Stimulated activated CD4-positive, alpha-beta T cell treated with anti-CD3 and anti-CD28 coated beads, Interleukin-4, amount 100 ng/mL, for 48 hours (primary cell): ENCODE measurements around the gene SRPK2.
"Not testable (repeated sequence)": the region's sequence is repeated elsewhere in the genome, so short reads cannot be mapped to it uniquely, and the experiment has no call there.

Experiments
- DNase-seq, 2 donors: peaks; one replicate each; pipeline ENCODE4 v3.0.0-alpha.2; 2020; ENCODE audit warnings: low read depth in 2 of 2

Gene SRPK2

GRCh38 chr7:105304040-105304895 is 84.5 kb downstream of the SRPK2 start:
- DNase-seq, result peak in 1 of 2 donors; percentile 16

DNA sequence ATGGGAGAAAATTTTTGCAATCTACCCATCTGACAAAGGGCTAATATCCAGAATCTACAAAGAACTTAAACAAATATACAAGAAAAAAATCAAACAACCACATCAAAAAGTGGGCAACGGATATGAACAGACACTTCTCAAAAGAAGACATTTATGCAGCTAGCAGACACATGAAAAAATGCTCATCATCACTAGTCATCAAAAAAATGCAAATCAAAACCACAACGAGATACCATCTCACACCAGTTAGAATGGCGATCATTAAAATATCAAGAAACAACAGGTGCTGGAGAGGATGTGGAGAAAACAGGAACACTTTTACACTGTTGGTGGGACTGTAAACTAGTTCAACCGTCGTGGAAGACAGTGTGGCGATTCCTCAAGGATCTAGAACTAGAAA is 88.1 kb downstream of the SRPK2 start:
- DNase-seq, result not testable (repeated sequence)

DNA sequence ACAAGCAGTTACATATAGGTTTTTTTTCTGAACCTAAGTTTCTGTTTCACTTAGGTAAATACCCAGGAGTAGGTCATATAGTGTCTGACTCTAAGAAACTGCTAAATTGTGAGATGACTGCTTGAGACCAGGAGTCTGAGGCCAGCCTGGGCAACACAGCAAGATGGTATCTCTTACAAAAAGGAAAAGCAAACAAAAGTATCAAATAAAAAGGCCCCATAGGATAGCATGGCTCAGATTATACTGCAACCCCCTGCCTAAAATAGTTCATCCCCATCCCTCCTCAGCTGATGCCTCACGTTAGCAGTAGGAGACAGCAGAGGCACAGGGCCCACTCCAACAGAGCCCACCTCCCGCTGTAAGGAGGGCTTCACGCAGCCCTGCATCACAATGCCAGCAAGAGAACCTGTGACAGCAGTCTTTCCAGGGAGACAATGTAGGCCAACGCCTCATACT is 90.3 kb downstream of the SRPK2 start:
- DNase-seq, result peak in 1 of 2 donors; percentile 23

GRCh38 chr7:105297985-105298384 is 90.7 kb downstream of the SRPK2 start:
- no peak for DNase-seq

GRCh38 chr7:105297309-105297708 is 91.4 kb downstream of the SRPK2 start:
- no peak for DNase-seq

DNA sequence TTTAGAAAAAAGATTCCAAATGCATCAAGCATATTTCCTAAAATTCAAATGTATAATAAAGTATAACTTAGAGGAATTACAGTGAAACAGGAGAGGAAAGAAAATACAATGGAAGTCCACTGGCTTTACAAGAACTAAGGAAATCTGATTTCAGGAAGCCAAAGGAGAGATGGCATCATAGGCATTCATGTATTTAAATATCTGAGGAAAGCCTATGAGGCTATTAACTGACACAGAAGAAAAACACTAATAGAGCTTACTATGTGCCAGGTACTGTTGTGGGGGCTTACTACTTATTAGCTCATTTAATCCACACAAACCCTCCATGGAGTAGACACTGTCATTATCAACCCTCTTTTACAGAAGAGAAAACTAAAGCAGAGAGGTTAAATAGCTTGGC is 92.2 kb downstream of the SRPK2 start:
- DNase-seq, result no peak

DNA sequence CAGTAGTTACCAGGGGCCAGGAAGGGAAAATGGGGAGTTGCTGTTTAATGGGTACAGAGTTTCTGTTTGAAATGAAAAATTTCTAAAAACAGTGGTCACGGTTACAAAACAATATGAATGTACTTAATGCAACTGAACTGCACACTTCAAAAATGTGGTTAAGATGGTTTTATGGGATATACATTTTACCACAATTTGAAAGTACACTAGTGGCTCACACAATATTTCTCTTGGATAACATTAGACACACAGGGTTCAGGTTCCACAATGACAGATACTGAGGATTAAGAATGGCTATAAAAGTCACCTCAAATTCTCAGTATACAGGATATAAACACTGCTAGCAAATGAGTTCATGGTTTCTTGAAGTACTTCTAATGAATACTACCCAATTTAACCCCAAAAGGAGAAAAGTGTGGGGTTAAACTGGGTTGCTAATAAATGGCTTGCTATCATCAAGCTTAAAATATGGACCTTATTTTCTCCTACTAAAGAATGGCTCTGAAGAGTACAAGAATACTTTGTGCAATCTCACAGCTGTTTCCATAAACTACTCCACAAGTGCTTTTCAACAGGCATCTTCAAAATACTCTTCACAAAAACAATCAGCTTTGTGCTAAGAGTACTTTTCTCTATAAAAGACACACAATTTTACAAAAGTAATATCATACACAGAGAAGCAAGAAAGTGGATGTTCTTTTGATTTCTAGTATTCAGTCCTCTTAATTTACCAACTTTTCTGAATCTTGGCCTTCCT is 92.9 kb downstream of the SRPK2 start:
- no peak for DNase-seq

GRCh38 chr7:105294482-105294881 is 94.2 kb downstream of the SRPK2 start:
- DNase-seq, result not testable (repeated sequence)

DNA sequence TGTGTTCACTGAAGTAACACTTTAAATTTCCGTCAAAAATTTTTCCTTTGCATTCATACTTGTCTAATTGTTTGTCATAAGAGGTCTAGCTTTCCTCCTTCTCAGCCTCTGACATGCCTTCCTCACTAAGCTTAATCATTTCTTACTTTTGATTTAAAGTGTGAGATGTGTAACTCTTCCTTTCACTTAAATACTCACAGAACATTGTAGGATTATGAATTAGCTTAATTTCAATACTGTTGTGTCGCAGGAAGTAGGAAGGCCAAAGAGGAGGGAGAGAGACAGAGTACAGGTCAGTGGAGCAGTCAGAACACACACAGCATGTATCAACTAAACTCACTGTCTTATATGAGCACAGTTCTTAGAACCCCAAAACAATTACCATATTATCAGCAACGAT is 99.0 kb downstream of the SRPK2 start:
- DNase-seq, result no peak

DNA sequence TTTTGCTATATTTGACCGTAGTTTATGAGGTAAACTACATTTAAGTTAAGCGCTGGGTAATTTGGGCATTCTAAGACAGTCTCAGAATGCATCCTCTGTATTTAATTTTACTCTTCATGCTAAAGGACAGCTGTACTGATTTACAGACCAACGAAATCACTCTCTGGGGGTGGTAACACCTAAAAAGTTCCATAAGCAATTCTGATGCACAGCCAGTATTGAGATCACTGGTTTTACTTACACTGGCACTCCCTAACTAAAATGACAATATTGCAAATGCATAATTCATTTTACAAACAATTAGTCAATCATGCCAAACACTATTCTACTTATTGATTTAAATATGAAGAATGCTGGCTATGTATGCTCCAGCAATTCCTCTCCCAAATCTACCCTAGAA is 102.3 kb downstream of the SRPK2 start:
- no peak for DNase-seq

DNA sequence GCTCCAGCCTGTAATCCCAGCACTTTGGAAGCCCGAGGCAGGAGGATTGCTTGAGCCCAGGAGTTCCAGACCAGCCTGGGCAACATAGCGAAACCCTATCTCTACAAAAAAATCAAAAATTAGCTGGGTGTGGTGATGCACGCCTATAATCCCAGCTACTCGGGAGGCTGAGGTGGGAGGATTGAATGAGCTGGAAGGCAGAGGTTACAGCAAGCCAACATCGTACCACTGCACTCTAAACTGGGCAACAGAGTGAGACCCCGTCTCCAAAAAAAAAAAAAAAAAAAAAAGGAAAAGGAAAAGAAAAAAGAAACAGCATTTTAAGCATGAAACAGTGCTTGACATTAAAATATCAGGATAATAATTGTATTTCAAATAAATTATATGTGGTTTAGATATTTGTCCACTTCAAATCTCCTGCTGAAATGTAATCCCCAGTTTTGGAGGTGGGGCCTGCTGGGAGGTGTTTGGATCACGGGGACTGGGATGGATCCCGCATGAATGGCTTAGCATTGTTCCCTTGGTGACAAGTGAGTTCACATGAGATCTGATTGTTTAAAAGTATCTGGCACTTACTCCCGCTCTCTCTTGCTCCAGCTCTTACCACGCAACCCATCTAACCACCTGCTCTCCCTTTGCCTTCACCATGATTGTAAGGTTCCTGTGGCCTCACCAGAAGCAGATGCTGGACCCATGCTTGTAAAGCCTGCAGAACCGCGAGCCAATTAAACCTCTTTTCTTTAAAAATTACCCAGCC is 103.4 kb downstream of the SRPK2 start:
- DNase-seq, result no peak

DNA sequence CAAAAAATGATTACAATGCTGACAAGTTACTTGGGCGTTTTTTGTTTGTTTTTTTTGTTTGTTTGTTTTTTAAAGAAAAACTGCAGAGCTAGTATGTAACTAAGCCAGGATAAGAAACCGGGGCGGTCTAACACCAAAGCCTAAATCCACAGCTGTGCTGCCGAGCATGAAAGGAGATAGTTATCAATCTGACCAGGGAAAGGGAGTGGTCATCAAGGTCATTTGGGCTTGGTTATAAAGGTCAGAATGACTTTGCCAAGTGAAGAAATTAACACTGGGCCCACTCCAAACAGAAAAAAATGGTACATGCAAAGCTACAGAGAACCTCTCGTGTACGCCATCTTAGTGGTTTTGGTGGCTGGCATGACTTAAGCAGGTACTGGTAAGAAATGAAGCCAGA is 104.7 kb downstream of the SRPK2 start:
- DNase-seq, result no peak

DNA sequence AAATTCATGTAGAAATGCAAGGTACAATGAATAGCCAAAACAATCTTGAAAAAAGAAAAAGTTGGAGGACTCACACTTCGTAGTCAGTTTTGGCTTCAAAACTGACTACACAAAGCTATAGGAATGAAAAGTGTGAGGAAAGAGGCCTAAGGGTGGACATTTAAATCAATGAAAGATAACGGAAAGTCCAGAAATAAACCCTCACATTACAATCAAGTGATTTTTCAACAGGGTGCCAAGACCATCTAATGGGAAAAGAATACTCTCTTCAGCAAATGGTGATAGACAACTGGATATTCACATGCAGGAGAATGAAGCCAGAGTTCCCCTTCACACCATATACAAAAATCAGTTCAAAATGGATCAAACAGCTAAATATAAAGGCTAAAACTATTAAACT is 106.8 kb downstream of the SRPK2 start:
- no peak for DNase-seq

- DNase-seq, result no peak
These were observed 109.1 kb downstream of the SRPK2 start for GRCh38 chr7:105279688-105280007.

DNA sequence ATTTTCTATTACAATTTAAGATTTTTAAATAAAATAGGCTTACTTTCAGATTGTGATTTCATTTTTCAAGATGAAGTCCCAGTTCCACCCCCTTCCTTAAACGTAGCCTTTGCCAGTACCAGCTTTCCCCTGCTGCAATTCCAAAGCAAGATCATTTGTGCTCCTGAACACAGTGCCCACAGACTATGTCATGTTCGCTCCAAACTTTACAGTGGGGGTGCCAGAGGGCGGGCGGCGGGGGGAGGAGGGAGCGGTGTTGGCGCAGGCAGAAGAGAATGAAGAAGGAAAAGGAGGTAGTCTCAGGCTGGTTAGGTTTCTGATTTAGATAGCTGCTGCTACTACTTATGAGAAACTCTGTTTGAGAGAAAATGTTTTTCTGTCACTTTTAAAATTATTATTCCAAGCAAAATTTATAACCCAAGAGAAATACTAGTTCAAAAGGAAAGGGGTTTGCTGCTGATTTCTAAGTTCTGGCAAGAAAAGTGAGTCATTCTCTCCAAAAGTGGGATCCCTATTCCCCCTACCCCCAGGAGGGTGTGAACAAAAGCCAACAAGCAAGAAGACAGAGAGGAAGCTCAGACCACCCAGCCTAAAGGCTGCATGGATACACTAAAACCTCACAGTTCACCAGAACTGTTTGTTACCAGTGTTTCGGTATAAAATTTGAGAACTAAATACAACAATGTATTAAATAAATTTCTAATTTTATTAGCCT is 109.6 kb downstream of the SRPK2 start:
- DNase-seq, result no peak

- DNase-seq, result no peak
These were observed 110.2 kb downstream of the SRPK2 start for GRCh38 chr7:105278565-105278964.

DNA sequence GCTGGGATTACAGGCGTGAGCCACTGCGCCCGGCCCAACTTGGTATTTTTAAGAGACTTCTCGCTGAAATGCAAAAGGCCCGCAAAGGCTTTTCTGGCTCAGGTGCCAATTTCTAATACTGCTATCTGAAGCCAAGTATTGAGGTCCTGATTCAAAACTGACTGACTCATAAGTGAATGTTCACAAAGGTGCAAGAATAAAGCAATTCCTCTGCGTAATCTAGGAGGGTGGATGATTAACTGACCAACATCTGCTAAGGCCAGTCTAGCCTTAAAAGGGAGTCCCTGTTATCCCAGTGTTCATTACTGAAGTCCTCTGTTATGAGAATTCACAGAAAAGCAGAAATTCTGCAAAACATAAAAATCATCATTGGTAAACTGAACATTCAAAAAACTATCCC is 111.4 kb downstream of the SRPK2 start:
- no peak for DNase-seq

- no peak for DNase-seq
These were observed 118.6 kb downstream of the SRPK2 start for GRCh38 chr7:105270117-105270516.

- DNase-seq, result no peak
These were observed 119.3 kb downstream of the SRPK2 start for GRCh38 chr7:105269397-105269796.

GRCh38 chr7:105268511-105269392 is 120.0 kb downstream of the SRPK2 start:
- no peak for DNase-seq

DNA sequence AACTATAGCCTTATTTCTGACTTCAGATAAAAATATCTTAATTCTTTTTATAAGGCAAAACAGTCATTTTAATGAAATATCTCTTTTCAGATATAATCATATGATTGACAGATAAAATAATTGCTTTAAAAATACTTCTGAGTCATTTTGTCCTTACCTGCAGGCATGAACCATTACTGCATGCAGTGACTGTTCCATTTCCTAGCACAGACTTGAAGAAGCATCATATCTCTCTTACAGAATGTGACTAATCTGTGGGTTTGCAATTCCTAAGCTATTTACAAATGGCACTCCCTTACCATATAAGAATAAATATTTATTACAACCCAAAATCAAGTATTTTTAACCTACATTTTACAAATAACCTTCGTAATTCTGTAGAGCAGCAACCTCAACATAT is 120.7 kb downstream of the SRPK2 start:
- no peak for DNase-seq
